HL-60 (cell line): Measurements from ENCODE around the gene RAF1.
A peak's percentile ranks its signal among the peaks of the same experiment; 100 is the strongest.

Source experiments
- DNase-seq, 2 experiments: peaks; one replicate each; pipeline ENCODE4 v3.0.0-alpha.2; 2010 to 2020; ENCODE audit warnings: low read depth in 1 of 2, low spot score in 1 of 2
- H3K27ac ChIP-seq: fragments of 250-450 bp; sonication (Bioruptor Pico); replicated peaks from 2 replicates; pipeline ENCODE4 v1.5.1; 2020; ENCODE audit warnings: mild to moderate bottlenecking, moderate library complexity
- H3K27me3 ChIP-seq: fragments of 250-450 bp; sonication (Bioruptor Pico); 2 replicates; pipeline ENCODE4 v1.5.1; 2021; ENCODE audit warnings: mild to moderate bottlenecking, moderate library complexity; ENCODE audit not compliant: insufficient read depth, poor library complexity, severe bottlenecking
- H3K4me3 ChIP-seq: replicated peaks from 2 replicates; pipeline ENCODE4 v1.5.1; 2011; ENCODE audit warnings: mild to moderate bottlenecking, control low read depth, low read length; ENCODE audit not compliant: insufficient read depth
- CTCF ChIP-seq: IDR thresholded peaks from one replicate; pipeline ENCODE4 v1.5.1; 2011; ENCODE audit warnings: low read length, control low read depth, inconsistent platforms; ENCODE audit not compliant: insufficient read depth
- GABPA ChIP-seq: IDR thresholded peaks from 2 replicates; pipeline ENCODE4 v1.6.1; 2012; ENCODE audit warnings: low read depth
- POLR2AphosphoS5 ChIP-seq: IDR thresholded peaks from 2 replicates; pipeline ENCODE4 v1.6.1; 2012; ENCODE audit warnings: low read depth
- REST ChIP-seq: IDR thresholded peaks from 2 replicates; pipeline ENCODE4 v1.6.1; 2012; ENCODE audit warnings: low read depth; ENCODE audit not compliant: insufficient replicate concordance
- SPI1 ChIP-seq: IDR thresholded peaks from 2 replicates; pipeline ENCODE4 v1.6.1; 2012; ENCODE audit warnings: low read depth, mild to moderate bottlenecking, borderline replicate concordance

Gene RAF1

DNA sequence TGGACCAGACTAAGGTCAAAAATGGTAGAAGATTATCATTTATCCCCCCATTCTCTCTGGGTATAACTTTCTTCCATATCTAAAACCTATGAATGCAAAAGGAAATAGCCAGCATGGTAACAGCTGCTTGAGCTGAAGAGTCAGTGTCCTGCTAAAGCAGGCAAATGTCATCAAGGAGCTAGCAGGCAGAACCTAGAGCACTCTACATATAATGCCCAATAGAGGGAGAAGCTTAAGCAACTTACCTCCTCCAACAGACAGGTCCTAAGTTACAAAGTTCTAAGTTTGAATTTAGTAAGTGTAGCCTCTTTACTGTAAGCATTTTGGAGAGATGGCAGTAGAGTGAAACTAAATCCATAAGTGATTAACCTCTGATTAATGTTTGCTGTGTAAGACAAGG, 7.7 kb downstream of the RAF1 start:
- TF ChIP-seq CTCF (no peak), POLR2AphosphoS5 (no peak), REST (no peak), GABPA (no peak), SPI1 (no peak)
- DNase-seq = no peak
- H3K27ac ChIP-seq = no peak overlapping the region
- H3K4me3 ChIP-seq = no peak overlapping the region
- no peaks in the 10 kb centered on the region for H3K27me3 ChIP-seq

GRCh38 chr3:12655701-12656100, 8.2 kb downstream of the RAF1 start:
- Histone ChIP-seq H3K27me3 (no peaks in the 10 kb centered on the region), H3K27ac (no peak overlapping the region), H3K4me3 (no peak overlapping the region)
- DNase-seq = no peak
- TF ChIP-seq GABPA (no peak), POLR2AphosphoS5 (no peak)

DNA sequence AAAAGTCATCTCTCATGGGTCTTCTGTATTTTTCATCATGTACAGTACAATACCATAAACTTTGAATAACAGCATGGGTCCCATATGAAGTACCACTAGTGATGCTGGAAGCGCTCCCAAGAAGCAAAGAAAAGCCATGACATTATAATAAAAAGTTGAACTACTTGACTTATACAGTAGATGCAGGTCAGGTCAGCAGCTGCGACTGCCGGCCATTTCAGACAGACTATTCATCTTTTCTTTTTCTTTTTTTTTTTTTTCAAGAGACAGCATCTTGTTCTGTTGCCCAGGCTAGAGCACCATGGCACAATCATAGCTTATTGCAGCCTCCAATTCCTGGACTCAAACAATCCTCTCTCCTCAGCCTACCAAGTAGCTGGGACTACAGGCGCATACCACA, 10.2 kb downstream of the RAF1 start:
- no peak overlapping the region for H3K27ac ChIP-seq
- no peak overlapping the region for H3K4me3 ChIP-seq
- DNase-seq = no peak
- TF ChIP-seq REST = no peak
- no peak for TF ChIP-seq POLR2AphosphoS5
- no peak for TF ChIP-seq GABPA
- TF ChIP-seq SPI1 = no peak
- no peak for TF ChIP-seq CTCF
- H3K27me3 ChIP-seq = no peaks in the 10 kb centered on the region

GRCh38 chr3:12648384-12648959, 15.4 kb downstream of the RAF1 start:
- H3K27ac ChIP-seq = peak overlapping the region; percentile 70
- TF ChIP-seq GABPA = no peak
- TF ChIP-seq POLR2AphosphoS5 = no peak
- TF ChIP-seq CTCF = no peak
- TF ChIP-seq REST = no peak
- TF ChIP-seq SPI1 = no peak
- no peak overlapping the region; the same call in 1 of the 2 replicates for H3K4me3 ChIP-seq
- no peaks in the 10 kb centered on the region for H3K27me3 ChIP-seq
- peak in 1 of 2 experiments; percentile 7 for DNase-seq
